Heart left ventricle (tissue), 13 donors: ENCODE results near the gene CCDC146.

Experiments used
- CTCF ChIP-seq, 12 donors: fragments of 200-600 bp; sonication (generic) in 4 of 12; IDR thresholded peaks; one replicate each; pipeline versions ENCODE4 v1.5.0 to v1.8.0; 2018 to 2022; ENCODE audit warnings: antibody characterized with exemption in 12 of 12, mild to moderate bottlenecking in 5 of 12
- POLR2A ChIP-seq, 2 donors: fragments of 450-650 bp; IDR thresholded peaks; one replicate each; pipeline ENCODE4 v1.6.1; 2017; ENCODE audit warnings: antibody characterized with exemption in 2 of 2, mild to moderate bottlenecking in 2 of 2, moderate library complexity in 2 of 2
- donor health status: ischemic (EF 13 %, LVEDD 7.1; RV severe dilation, severe dysfunction).
- donor health status: DM: no; HTN: yes; CAD: no.
- donor health status: DM: no; HTN: no; CAD: no.
- donor health status: ischemic (EF 25% LVEDD 6.9; RV normal size, moderate dysfunction).
- donor health status: ischemic (EF 25% LVEDD 5.7; RV mildly dilated, moderate dysfunction).
- donor health status: ischemic (EF 35%, LVEDD 5.7; RV mildly dilated, moderate dysfunction).
- donor health status: nonischemic (EF 11% LVEDD 7.7; RV severe dilation, severe dysfunction).
- donor health status: DM: yes; HTN: yes; CAD: no.
- donor health status: PGD.
- donor health status: ischemic (EF 29% LVEDD 5.4; RV normal size, mild dysfunction).
- donor health status: nonischemic (EF 23%, LVEDD 6.1; RV moderate dilation, normal function).

- no peak for TF ChIP-seq POLR2A (IDR thresholded peaks at IDR 0.05)
- no peak for TF ChIP-seq CTCF (IDR thresholded peaks at IDR 0.05)
Measured at GRCh38 chr7:77184990-77185389, 62.6 kb downstream of the CCDC146 start.
